Muscle layer of duodenum (tissue), 2 donors: Measurements from ENCODE around the gene RPS6KB1.
"Not testable (repeated sequence)": the region's sequence is repeated elsewhere in the genome, so short reads cannot be mapped to it uniquely, and the experiment has no call there.

Experiments
- H3K27ac ChIP-seq: one replicate; pipeline ENCODE4 v1.7.0; 2013; ENCODE audit warnings: mild to moderate bottlenecking, low read length
- H3K27me3 ChIP-seq: one replicate; pipeline ENCODE4 v1.7.0; 2013; ENCODE audit warnings: low read depth, mild to moderate bottlenecking, control low read depth, low read length
- H3K36me3 ChIP-seq, 2 donors: one replicate each; pipeline ENCODE4 v1.7.0; 2013; ENCODE audit warnings: low read length in 2 of 2, control low read depth in 1 of 2, mild to moderate bottlenecking in 1 of 2; ENCODE audit not compliant: insufficient read depth in 2 of 2, control insufficient read depth in 1 of 2
- H3K4me1 ChIP-seq, 2 donors: one replicate each; pipeline ENCODE4 v1.7.0; 2013; ENCODE audit warnings: low read length in 2 of 2, mild to moderate bottlenecking in 2 of 2, control low read depth in 1 of 2, moderate library complexity in 1 of 2; ENCODE audit not compliant: insufficient read depth in 2 of 2, control insufficient read depth in 1 of 2
- H3K4me3 ChIP-seq, 2 donors: one replicate each; pipeline ENCODE4 v1.7.0; 2013; ENCODE audit warnings: low read length in 2 of 2, low read depth in 1 of 2, mild to moderate bottlenecking in 1 of 2
- H3K9me3 ChIP-seq, 2 donors: one replicate each; pipeline ENCODE4 v1.7.0; 2013; ENCODE audit warnings: low read length in 2 of 2, control low read depth in 1 of 2, mild to moderate bottlenecking in 1 of 2; ENCODE audit not compliant: control insufficient read depth in 1 of 2
- donor health status: healthy.

The RPS6KB1 gene

GRCh38 chr17:59899099-59899498 lies 6.2 kb downstream of the RPS6KB1 start:
- Histone ChIP-seq H3K4me1 (peaks cover 3 to 6% of the 10 kb centered on the region in 2 donors), H3K27ac (no peak overlapping the region), H3K36me3 (no peaks in the 10 kb centered on the region), H3K4me3 (no peak overlapping the region), H3K27me3 (no peaks in the 10 kb centered on the region), H3K9me3 (no peaks in the 10 kb centered on the region)

GRCh38 chr17:59901604-59902003 lies 8.7 kb downstream of the RPS6KB1 start:
- no peaks in the 10 kb centered on the region for H3K9me3 ChIP-seq
- H3K4me1 ChIP-seq = no peaks in the 10 kb centered on the region
- no peak overlapping the region for H3K4me3 ChIP-seq
- no peak overlapping the region for H3K27ac ChIP-seq
- no peaks in the 10 kb centered on the region for H3K27me3 ChIP-seq
- H3K36me3 ChIP-seq = no peaks in the 10 kb centered on the region

GRCh38 chr17:59903455-59903854 lies 10.5 kb downstream of the RPS6KB1 start:
- no peaks in the 10 kb centered on the region for H3K9me3 ChIP-seq
- H3K27ac ChIP-seq = no peak overlapping the region
- H3K36me3 ChIP-seq = peaks cover 0 to 3% of the 10 kb centered on the region in 2 donors
- no peaks in the 10 kb centered on the region for H3K27me3 ChIP-seq
- H3K4me3 ChIP-seq = no peak overlapping the region
- no peaks in the 10 kb centered on the region for H3K4me1 ChIP-seq

GRCh38 chr17:59907467-59907866 lies 14.5 kb downstream of the RPS6KB1 start:
- H3K4me1 ChIP-seq = no peaks in the 10 kb centered on the region
- no peak overlapping the region for H3K27ac ChIP-seq
- H3K4me3 ChIP-seq = no peak overlapping the region
- H3K27me3 ChIP-seq = no peaks in the 10 kb centered on the region
- H3K9me3 ChIP-seq = no peaks in the 10 kb centered on the region
- peaks cover under 1 to 10% of the 10 kb centered on the region in 2 donors for H3K36me3 ChIP-seq

- H3K4me3 ChIP-seq = no peak overlapping the region
- no peak overlapping the region for H3K27ac ChIP-seq
- peaks cover 16 to 32% of the 10 kb centered on the region in 2 donors for H3K36me3 ChIP-seq
- H3K27me3 ChIP-seq = no peaks in the 10 kb centered on the region
- H3K4me1 ChIP-seq = no peaks in the 10 kb centered on the region
- H3K9me3 ChIP-seq = no peaks in the 10 kb centered on the region
These were observed 21.4 kb downstream of the RPS6KB1 start for GRCh38 chr17:59914274-59914854.

- no peaks in the 10 kb centered on the region for H3K9me3 ChIP-seq
- H3K36me3 ChIP-seq = peaks cover 31 to 50% of the 10 kb centered on the region in 2 donors
- H3K27ac ChIP-seq = no peak overlapping the region
- H3K4me1 ChIP-seq = no peaks in the 10 kb centered on the region
- H3K4me3 ChIP-seq = no peak overlapping the region
- no peaks in the 10 kb centered on the region for H3K27me3 ChIP-seq
These were observed 23.5 kb downstream of the RPS6KB1 start for GRCh38 chr17:59916446-59916845.

GRCh38 chr17:59920637-59921036 lies 27.7 kb downstream of the RPS6KB1 start:
- H3K27me3 ChIP-seq, H3K4me3 ChIP-seq, H3K9me3 ChIP-seq, H3K27ac ChIP-seq, H3K4me1 ChIP-seq: not testable (repeated sequence)
- H3K36me3 ChIP-seq = peaks cover 23 to 34% of the 10 kb centered on the region in 2 donors

GRCh38 chr17:59930121-59930520 lies 37.2 kb downstream of the RPS6KB1 start:
- H3K4me3 ChIP-seq, H3K27me3 ChIP-seq, H3K27ac ChIP-seq, H3K9me3 ChIP-seq, H3K4me1 ChIP-seq: not testable (repeated sequence)
- H3K36me3 ChIP-seq = peaks cover 11 to 68% of the 10 kb centered on the region in 2 donors

- H3K27me3 ChIP-seq, H3K27ac ChIP-seq, H3K9me3 ChIP-seq, H3K4me1 ChIP-seq, H3K4me3 ChIP-seq: not testable (repeated sequence)
- peaks cover 11 to 66% of the 10 kb centered on the region in 2 donors for H3K36me3 ChIP-seq
These were observed 37.8 kb downstream of the RPS6KB1 start for GRCh38 chr17:59930768-59931167.

- not testable (repeated sequence) for H3K4me3 ChIP-seq, H3K9me3 ChIP-seq, H3K27me3 ChIP-seq, H3K4me1 ChIP-seq, H3K27ac ChIP-seq
- peaks cover 22 to 68% of the 10 kb centered on the region in 2 donors for H3K36me3 ChIP-seq
These were observed 40.4 kb downstream of the RPS6KB1 start for GRCh38 chr17:59933317-59933716.

GRCh38 chr17:59940697-59941096 lies 47.8 kb downstream of the RPS6KB1 start:
- not testable (repeated sequence) for H3K27me3 ChIP-seq, H3K4me1 ChIP-seq, H3K27ac ChIP-seq, H3K4me3 ChIP-seq, H3K9me3 ChIP-seq
- H3K36me3 ChIP-seq = peaks cover 22 to 40% of the 10 kb centered on the region in 2 donors

GRCh38 chr17:59941131-59941530 lies 48.2 kb downstream of the RPS6KB1 start:
- H3K36me3 ChIP-seq = peaks cover 21 to 39% of the 10 kb centered on the region in 2 donors
- no peaks in the 10 kb centered on the region for H3K4me1 ChIP-seq
- no peaks in the 10 kb centered on the region for H3K9me3 ChIP-seq
- H3K27me3 ChIP-seq = no peaks in the 10 kb centered on the region
- no peak overlapping the region for H3K4me3 ChIP-seq
- no peak overlapping the region for H3K27ac ChIP-seq
